HG03039 (cell line): ENCODE results near the gene ACOXL.

Experiments used
- ATAC-seq: cut with Tn5 transposase; IDR thresholded peaks from one replicate; pipeline ENCODE4 v1.9.1; 2021; ENCODE audit warnings: mild to moderate bottlenecking, moderate library complexity; ENCODE audit not compliant: unreplicated experiment

Gene ACOXL

DNA sequence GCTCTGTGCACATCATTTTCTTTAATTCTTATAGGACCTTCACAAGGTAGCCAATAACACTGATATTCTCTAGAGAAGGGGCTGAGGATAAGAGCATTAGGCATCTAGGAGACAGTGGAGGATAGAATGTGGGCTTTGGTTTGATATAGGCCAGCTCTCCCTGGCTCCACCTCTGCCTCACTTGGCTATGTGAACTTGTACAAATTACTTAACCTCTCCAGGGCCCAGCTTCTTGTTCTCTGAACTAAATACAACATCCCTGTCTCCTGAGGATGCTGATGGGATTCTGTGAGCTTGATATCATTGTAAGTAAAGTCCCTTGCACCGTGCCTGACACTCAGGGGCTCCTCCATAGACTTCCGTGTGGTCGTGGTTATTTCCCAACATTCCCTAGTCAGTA lies 87.3 kb downstream of the ACOXL start:
- no peak for ATAC-seq

DNA sequence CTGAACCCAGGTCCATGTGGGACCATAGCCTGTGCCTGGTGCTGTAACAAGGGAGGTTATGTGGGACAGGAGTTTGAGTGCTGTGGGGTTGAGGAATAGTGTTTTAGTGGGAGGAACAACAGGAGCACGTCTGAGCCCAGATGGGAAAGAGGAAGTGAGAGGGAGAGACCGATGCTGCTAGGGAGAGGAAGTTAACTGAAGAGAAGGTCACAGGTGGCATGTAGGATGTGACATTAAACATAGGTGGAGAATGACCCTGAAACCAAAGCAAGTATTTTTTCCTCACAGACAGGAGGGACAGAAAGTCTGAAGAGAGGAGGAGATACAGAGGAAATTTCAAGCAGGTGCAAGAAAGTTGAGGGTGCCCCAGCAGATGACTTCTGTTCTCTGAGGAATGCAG lies 87.8 kb downstream of the ACOXL start:
- no peak for ATAC-seq

DNA sequence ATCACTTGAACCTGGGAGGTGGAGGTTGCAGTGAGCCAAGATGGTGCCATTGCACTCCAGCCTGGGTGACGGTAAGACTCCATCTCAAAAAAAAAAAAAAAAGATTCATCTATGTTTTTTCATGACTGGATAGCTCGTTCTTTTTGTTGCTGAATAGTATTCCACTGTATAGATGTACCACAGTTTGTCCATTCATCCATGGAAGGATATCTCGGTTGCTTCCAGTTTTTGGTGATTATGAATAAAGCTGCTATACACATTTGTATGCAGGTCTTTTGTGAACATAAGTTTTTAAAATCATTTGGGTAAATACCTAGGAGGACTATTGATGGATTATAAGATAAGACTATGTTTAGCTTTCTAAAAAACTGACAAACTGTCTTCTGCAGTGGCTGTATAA lies 90.8 kb downstream of the ACOXL start:
- ATAC-seq: no peak

DNA sequence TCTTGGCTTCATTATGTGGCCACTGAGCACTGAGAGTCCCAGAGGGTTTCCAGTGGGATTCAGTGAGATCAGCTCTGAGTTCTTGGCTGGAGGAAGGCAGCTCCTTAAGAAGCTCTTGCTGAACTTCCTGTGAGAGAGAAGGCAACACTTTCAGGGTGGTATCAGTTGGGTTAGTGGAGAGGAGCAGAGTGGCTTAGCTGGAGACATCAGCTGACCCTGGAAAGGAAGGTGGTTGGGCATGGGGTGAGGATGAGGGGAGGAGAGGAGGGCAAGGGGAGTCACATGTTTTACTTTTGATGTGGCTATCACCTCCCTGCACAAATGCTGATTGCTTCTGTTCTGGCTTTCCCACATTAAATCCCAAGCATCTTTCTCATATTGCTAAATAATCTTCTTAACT lies 95.1 kb downstream of the ACOXL start:
- no peak for ATAC-seq

DNA sequence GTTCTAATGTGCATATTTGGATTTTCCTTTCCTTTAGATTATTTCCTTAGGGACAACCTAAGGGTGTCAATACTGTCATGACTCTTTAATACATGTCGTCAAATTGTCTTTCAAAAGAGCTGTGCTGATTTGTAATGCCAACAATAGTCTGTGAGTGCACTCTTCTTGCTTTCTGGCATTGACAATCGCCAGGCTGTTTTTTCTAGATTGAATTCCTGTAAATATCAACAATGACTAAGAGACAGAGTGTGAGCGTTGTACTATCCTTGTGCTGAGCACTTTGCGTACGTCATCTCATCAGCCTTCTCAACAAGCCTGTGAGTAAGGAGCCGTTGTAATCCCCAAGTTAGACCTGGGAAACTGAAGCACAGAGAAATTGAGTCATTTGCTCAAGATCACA lies 96.0 kb downstream of the ACOXL start:
- no peak for ATAC-seq

DNA sequence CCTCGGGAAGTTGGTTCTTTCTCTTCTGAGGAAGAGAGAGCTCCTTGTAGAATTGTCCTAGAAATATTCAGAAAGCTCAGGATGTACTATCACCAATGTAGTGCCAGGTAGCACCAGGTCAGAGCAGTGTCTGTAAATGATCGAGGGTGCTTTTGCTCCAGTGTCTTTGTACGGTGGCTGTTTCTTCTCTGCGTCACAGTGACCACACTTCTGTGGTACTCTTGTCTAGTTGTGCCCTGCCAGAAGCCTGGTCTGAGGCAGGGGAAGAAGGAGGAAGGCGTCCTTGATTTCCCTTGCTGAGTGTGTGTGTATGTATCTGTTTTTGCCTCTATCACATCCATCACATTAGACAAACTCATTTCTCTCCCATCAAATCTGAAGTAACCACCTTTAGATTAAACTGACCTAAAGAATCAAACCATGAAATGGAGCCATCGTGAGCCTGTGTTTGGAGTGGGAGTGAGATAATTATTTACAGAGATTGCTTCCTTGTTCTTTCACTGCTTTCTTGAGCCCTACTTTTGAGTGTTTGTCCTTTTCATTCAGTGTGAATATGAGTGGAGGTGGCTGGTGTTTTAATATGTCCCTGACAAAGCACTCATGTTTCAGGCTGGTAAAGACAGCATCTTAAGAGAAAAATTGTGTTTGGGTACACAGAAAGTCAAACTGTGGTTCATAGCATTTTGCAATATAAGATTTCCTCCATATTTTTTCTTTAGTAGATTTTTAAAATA lies 97.2 kb downstream of the ACOXL start:
- no peak for ATAC-seq

DNA sequence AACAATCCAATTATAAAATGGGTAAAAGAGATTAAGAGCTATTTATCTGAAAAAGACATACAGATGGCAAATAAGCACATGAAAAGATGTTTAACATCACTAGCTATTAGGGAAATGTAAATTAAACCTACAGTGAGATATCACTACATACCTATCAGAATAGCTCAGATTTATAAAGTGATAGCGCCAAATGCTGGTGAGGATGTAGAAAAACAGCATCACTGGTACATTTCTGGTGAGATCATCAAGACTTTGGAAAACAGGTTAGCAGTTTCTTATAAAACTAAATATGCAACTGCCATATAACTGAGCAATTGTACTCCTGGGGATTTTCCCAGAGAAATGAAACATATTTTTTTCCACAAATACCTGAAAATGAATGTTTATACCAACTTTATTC lies 100.4 kb downstream of the ACOXL start:
- ATAC-seq: no peak

DNA sequence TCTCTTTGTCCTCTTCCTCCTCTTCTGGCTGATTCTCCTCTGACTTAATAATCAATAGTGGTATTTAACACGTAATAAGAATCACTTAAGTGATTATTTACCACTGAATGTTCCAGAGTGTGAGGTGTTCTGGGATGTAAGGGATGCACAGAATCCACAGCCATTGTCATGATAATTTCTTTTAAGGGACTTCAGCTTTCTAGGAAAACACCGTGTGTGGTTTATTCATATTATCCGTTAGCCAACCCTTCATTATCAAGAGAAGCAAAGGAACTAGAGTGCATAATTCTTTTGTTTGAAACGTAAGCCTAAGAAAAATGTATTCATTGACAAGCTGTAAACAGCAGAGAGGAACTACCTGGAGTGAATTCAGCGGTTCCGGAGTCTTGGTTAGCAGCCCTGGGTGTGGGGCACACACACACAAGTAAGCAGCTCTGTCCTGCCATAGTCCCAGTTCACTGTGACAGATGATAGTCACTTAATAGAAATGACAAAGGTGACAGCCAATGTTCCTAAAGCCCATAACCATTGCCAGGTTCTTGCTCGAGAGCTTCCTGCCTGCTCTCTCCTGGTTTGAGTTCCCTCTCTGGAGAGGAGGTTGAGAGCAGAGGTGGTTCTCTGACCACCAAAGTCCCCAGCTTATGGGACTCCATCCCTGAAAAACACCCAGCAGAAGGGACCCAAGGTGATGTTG lies 101.9 kb downstream of the ACOXL start:
- no peak for ATAC-seq

DNA sequence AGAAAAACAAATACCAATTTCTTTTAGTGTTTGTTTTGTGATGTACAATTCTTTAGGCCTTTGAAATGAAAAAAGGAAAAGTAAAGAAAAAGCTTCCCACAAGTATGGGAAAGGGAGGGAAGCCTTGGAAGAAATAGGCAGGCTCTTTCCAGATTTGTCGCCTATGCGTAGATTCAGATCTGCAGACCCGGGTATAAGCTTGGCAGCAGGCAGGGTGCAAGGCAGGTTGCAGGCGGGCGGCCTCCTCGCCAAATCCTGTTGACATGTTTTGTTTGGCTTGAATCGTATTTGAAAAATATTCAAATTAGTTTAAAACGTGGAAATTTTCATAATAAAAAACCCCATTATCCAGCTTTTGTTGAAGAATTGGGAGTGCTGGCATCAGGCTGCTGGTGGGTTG lies 104.3 kb downstream of the ACOXL start:
- ATAC-seq: no peak

DNA sequence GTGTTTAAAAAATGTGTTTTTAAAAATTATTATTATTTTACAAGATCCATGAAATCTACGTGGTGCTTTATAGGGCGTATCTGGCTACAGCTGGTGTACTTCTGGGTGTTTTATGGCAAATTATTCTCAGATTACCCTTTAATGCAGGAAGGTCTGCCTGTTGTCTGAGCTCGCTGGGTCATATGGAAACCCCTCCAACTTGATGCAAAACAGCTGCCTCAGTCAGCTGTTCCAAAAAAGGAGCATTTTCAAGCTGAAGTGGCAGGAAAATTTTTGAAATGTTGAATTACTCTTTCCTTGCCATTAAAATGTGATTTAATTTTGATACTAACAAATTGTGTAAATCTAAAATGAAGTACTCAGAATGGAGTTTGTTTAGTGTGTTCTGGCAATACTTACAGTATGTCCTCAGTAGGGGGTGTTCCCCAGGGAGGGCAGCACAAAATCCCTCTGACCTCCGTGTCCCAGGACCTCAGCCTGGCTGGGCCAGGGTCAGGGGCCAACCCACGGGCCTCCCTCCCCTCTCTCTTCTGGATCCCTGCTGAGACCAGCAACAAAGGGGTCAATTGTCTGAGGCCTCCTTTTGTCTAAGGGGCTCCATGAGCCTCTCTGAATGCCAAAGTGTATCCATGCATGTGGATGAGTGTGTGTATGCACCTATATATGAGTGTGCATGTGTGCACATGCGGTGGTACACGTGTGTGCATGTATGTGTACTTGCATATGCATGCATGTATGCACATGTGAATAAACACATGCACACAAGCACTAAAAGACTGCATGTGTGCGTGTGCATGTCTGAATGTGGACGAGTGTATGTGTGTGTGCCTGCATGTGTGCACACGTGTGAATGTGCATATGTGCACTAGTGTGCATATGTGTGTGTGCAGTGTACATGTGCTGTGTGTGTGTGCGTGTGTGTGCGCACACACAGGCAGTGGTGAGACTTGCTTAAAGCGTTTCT lies 105.4 kb downstream of the ACOXL start:
- no peak for ATAC-seq

DNA sequence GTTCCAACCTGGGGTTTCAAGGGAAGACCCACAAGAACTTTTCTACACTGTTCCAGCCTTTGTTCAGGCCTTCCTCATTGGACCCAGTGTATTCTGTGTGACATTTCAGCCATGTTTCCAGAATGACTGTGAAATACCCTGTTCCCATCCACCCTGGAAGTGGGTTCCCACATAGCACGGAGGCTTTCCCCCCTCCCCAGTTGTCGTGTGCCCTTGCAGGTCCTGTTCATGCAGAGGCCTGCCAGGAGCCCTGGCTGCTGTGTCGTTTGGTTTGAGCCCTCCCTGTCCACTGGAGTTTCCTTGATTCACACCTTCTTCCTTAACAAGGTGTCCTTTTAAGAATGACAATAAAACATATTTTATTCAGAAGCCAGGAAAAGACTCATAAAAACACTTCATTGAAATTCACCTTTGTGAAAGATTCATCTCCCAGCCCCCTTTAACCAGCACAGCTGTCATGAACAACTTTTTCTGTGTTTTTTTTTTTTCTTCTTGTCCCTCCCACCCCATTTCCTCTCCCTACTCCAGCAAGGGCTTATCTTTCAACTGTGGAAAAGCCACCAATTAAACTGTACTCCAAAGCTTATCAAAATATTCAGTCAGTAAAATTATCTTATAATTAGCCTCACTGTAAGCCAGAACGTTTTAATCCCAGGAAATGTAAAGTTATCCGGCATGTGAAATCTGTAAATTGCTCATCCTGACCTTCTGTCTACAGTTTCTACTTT lies 106.4 kb downstream of the ACOXL start:
- no peak for ATAC-seq

DNA sequence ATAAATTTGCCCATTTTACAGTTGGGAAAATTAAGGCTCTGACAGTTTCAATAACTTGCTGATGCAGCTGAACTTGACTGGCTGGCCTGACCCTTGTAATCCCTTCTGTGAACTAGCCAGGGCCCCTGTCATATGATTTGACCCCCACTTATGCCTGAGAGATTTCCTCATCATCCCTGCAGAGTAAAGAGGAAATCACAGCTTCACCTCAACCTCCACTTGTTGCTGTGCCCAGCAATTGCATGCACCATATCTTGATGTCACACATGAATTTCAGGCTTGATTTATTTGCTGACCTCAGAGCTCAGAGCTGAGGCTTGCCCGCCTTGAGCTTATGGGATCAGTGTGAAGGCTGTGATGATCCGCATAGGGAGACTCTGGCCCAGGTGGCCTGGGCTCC lies 108.1 kb downstream of the ACOXL start:
- no peak for ATAC-seq

DNA sequence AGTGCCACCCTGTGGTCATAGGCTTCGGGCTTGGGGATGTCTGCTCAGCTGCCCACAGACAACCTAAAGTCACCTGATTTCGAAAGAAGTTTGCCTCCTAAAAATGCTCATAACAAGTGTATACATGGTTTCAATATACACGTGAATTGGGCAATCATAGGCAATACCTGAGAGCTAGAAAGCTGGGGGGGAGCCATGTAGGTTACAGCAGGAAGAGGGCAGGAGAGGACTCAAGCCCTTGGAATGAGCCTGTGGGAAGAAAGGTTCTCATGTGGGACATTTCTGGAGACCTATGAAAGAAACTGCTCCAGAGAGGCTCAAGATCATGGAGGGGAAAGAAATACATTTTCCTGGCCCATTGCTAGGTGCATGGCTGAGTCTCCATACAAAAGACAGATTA lies 109.7 kb downstream of the ACOXL start:
- ATAC-seq: no peak

DNA sequence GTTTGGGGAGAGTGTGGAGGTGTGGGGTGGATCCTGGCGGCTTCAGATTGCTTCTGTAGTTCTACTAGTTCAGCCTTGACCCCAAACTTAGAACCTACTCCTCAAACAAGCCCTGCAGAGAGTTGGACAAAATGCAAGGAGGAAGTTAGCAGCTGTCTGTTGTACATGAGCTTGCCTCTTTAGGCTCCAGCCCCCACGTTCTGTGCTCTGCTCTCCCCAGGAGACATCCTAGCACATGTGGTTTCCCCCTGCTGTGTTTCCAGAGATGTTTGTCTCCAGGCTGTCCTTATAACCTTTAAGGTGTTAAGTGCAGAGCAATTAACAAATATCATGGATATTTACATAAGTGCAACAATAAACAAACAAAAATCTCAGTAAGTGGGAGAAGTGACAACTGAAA lies 111.1 kb downstream of the ACOXL start:
- no peak for ATAC-seq

DNA sequence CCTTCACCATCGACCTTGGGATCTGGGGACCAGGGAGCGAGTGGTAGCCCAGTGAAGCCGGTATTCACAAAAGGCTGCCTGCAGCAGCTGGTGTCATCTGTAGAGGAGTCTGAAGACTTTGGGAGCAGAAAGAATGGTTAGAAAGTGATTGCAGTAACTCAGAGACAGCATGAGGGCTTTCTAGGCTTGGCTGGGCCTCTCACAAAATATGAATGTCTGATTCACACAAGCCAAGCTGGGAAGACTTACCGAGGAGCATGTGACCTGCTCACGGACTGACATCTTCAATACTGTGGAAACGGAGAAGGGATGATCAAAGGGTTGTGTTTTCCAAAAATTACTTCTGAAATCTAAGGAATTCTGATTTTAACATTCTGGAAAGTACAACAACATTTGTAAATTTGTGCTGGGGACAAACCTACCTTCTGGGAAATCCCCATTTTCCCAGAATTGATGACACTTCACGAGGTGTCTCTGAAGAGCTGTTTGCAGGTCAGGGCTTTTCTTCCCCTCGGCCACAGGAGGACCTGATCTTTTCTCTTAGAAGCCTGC lies 111.7 kb downstream of the ACOXL start:
- no peak for ATAC-seq

DNA sequence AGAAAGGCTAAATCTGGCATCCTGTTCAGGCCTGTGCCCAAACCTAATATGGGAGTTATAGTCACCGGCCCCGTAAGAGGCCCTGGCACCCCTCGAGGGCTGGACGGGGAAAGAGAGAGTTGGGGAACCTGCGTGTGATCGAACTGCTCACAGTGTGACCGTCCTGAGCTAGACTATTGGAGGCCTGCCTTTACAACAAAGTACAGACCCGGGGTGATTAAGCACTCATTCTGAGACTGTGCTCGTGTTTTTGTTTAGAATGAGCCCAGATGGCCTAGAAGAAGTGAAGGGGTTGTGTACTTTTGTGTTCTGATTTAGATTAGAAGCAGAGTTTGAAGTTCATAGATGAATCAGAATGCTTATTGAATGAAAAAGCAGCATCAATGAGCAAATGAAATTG lies 115.3 kb downstream of the ACOXL start:
- ATAC-seq: no peak

DNA sequence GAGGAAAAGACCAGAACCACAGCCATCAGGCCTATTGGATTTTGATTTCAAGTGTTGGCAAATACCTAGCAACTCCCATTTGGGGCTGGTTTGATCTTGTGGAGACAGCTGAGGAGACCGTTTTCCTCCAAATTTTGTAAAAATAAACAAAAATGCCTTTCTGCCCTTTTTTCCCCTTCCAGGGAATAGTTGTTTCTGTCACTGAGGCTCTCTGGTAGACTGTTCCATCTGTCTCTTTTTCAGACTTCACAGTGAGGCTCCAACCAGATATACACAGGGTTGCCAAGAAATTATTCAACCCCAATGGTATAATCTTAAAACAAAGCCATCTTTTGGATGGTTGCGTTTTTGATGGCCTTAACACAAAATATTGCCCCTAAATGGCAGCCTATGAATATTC lies 115.7 kb downstream of the ACOXL start:
- ATAC-seq: no peak

DNA sequence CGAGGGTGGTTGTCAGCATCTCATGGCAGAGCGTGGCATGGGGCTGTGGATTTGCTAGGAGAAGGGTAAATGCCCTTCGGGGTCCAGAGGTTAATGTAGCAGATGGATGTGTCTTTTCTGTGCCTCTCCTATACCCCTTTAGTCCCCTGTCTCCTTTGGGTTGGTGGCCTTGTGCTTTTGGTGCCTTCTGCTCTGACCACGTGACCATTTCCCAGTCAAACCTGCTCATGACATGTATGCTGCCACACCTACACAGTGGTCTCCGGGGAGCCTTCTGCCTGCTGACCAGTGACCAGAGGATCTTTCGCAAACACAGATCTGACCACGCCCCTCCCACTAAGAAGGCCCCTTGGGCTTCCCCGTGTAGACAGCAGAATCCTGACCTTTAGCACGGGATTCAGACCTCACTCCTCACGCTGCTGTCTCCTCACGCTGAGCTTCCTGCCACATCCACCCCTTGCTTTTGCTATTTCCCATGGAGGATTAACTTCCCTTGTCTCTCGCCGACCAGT lies 116.2 kb downstream of the ACOXL start:
- no peak for ATAC-seq

DNA sequence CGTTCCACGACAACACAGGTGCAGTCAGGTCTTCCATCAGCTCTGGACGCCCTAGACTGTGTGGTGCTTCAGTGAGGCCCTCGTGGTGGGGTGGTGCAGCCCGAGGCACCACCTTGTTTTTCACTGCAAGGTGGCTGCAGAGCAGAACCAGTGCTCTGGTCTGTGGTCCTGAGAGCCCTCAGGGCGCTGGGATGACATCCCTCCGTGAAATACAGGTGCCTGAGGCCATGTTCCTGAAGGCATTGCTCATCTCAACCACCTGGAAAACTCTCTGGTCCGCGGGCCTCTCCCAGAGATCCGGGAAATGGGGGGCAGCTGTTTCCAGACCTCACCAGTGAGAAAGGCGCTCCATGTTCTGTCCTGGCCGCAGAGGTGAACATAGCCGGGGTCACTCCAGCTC lies 119.2 kb downstream of the ACOXL start:
- ATAC-seq: no peak

DNA sequence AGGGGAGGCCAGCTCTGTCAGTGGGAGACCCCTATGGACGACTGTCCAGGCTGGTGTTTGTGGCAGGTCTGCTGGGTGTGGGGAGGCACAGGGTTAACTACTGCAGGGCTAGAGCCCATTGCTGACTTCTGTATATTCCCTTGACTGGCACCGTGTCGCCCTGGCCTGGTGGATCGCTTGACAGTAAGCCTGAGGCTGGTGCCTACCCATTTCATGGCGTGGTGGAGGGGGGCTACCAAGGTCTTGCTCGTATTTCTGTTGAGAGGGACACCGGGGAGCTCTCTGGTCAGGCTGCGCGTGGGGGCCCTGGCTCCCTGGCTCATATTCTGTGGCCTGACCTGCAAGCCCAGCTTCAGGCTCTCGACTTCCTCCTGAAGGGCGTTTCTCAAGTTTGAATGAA lies 119.7 kb downstream of the ACOXL start:
- no peak for ATAC-seq
